ENCODE results near the gene SNTG2.
"Not testable (repeated sequence)": the region's sequence is repeated elsewhere in the genome, so short reads cannot be mapped to it uniquely, and the experiment has no call there.

Gene SNTG2

GRCh38 chr2:1209246-1209645 is 258.6 kb downstream of the SNTG2 start:
- no peak for DNase-seq

- no peak for DNase-seq
Observed at GRCh38 chr2:1209761-1210160, 259.1 kb downstream of the SNTG2 start.

- no peak for DNase-seq
Observed at GRCh38 chr2:1210352-1210751, 259.7 kb downstream of the SNTG2 start.

GRCh38 chr2:1219901-1220573 is 269.4 kb downstream of the SNTG2 start:
- no peak for DNase-seq

- DNase-seq = no peak
Observed at GRCh38 chr2:1222056-1222455, 271.4 kb downstream of the SNTG2 start.

- no peak for DNase-seq
Observed at GRCh38 chr2:1223791-1224190, 273.1 kb downstream of the SNTG2 start.

GRCh38 chr2:1224901-1225300 is 274.3 kb downstream of the SNTG2 start:
- DNase-seq = no peak

- DNase-seq = peak; percentile 42
Observed at GRCh38 chr2:1226766-1227165, 276.1 kb downstream of the SNTG2 start.

GRCh38 chr2:1227274-1227900 is 276.7 kb downstream of the SNTG2 start:
- peak; percentile 45 for DNase-seq

- DNase-seq = not testable (repeated sequence)
Observed at GRCh38 chr2:1229596-1229995, 278.9 kb downstream of the SNTG2 start.

GRCh38 chr2:1230155-1230893 is 279.7 kb downstream of the SNTG2 start:
- no peak for DNase-seq

GRCh38 chr2:1231466-1232063 is 280.9 kb downstream of the SNTG2 start:
- peak; percentile 68 for DNase-seq

GRCh38 chr2:1233281-1233680 is 282.6 kb downstream of the SNTG2 start:
- peak; percentile 64 for DNase-seq

GRCh38 chr2:1234731-1235308 is 284.2 kb downstream of the SNTG2 start:
- no peak for DNase-seq

- DNase-seq = no peak
Observed at GRCh38 chr2:1235806-1236205, 285.2 kb downstream of the SNTG2 start.

- no peak for DNase-seq
Observed at GRCh38 chr2:1236606-1237005, 286.0 kb downstream of the SNTG2 start.

- DNase-seq = no peak
Observed at GRCh38 chr2:1237783-1238182, 287.1 kb downstream of the SNTG2 start.

GRCh38 chr2:1238598-1239138 is 288.0 kb downstream of the SNTG2 start:
- DNase-seq = no peak

- no peak for DNase-seq
Observed at GRCh38 chr2:1245193-1245592, 294.5 kb downstream of the SNTG2 start.

- no peak for DNase-seq
Observed at GRCh38 chr2:1246239-1246638, 295.6 kb downstream of the SNTG2 start.

- no peak for DNase-seq
Observed at GRCh38 chr2:1246991-1247390, 296.3 kb downstream of the SNTG2 start.

GRCh38 chr2:1248187-1248586 is 297.5 kb downstream of the SNTG2 start:
- DNase-seq = no peak
